Measurements from ENCODE around the gene PLS1. TPM values are rescaled to one million over a fixed set of nuclear protein-coding genes. Genes with fewer than 3 reads are reported as not detected.

Gene PLS1
- total RNA-seq, 1 donor from 2014 or later, result 15.7 TPM

DNA sequence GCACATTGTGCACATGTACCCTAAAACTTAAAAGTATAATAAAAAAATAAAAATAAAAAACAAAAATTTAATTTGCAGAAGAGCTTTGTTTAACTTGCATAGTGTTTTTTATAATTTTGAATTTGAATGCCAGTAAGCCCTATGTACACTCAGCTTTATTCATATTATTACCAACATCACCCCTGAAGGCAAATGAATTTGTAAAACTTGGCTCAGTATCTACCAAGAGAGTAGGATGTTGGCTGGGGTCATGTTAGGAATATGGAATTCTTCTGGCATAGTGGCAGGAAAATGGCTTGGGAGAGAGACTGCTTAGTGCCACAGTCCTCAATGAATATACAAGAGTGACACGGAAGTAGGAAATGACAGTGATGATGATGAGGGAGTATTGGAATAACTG, 158.3 kb downstream of the PLS1 start:
- no peaks in the 10 kb centered on the region for H3K4me1 Mint-ChIP-seq (ENCODE audit: low read depth)
- no peak overlapping the region for H3K4me3 Mint-ChIP-seq (ENCODE audit: low read depth)
- H3K36me3 Mint-ChIP-seq (ENCODE audit: insufficient read depth), result peaks cover 23% of the 10 kb centered on the region
- TF ChIP-seq, protein P1, sequence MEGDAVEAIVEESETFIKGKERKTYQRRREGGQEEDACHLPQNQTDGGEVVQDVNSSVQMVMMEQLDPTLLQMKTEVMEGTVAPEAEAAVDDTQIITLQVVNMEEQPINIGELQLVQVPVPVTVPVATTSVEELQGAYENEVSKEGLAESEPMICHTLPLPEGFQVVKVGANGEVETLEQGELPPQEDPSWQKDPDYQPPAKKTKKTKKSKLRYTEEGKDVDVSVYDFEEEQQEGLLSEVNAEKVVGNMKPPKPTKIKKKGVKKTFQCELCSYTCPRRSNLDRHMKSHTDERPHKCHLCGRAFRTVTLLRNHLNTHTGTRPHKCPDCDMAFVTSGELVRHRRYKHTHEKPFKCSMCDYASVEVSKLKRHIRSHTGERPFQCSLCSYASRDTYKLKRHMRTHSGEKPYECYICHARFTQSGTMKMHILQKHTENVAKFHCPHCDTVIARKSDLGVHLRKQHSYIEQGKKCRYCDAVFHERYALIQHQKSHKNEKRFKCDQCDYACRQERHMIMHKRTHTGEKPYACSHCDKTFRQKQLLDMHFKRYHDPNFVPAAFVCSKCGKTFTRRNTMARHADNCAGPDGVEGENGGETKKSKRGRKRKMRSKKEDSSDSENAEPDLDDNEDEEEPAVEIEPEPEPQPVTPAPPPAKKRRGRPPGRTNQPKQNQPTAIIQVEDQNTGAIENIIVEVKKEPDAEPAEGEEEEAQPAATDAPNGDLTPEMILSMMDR (IDR thresholded peaks at IDR 0.05; ENCODE audit: unreplicated experiment), result no peak
- no peaks in the 10 kb centered on the region for H3K27me3 Mint-ChIP-seq
- DNase-seq (ENCODE audit: low spot score, unreplicated experiment), result no peak
- no peak overlapping the region for H3K27ac Mint-ChIP-seq
- peaks cover 11% of the 10 kb centered on the region for H3K9me3 Mint-ChIP-seq (ENCODE audit: low read depth)

Other genes with a start within 250 kb of the PLS1 start
- 26.9 and 29.3 TPM in 2 replicates for gene XRN1, start 148.4 kb upstream of the PLS1 start, total RNA-seq
- 20.3 and 24.7 TPM in 2 replicates for gene ATR, start 17.7 kb upstream of the PLS1 start, total RNA-seq
- 16.5 and 17.6 TPM in 2 replicates for gene TRPC1, start 127.6 kb downstream of the PLS1 start, total RNA-seq

All from progenitor cell of endocrine pancreas (in vitro differentiated cells).